GM12878 (cell line): Measurements from ENCODE around the gene SHPK.

Experiments
- ATF2 ChIP-seq: IDR thresholded peaks from 2 replicates; pipeline ENCODE4 v1.6.1; 2012; ENCODE audit warnings: low read length, inconsistent platforms
- CEBPB ChIP-seq, 2 experiments: fragments of 150-350 bp in 1 of 2; IDR thresholded peaks; 2 replicates each; pipeline ENCODE4 v1.6.1; 2012 to 2014; ENCODE audit warnings: low read depth in 2 of 2, low read length in 2 of 2, borderline replicate concordance in 1 of 2, inconsistent platforms in 1 of 2
- CHD2 ChIP-seq: IDR thresholded peaks from 2 replicates; pipeline ENCODE4 v1.6.1; 2011; ENCODE audit warnings: low read depth, low read length, improper control_type of control experiment, borderline replicate concordance
- CTCF ChIP-seq, 3 experiments: IDR thresholded peaks in 2 of 3; conservative IDR thresholded peaks in 1 of 3; 2 replicates each; pipeline ENCODE4 v1.5.1; 2011; ENCODE audit warnings: low read depth in 3 of 3, low read length in 3 of 3, mild to moderate bottlenecking in 3 of 3, control low read depth in 2 of 3, moderate library complexity in 2 of 3, inconsistent platforms in 1 of 3, mixed read lengths in 1 of 3; ENCODE audit not compliant: control insufficient read depth in 2 of 3, insufficient read depth in 1 of 3; ENCODE audit errors: extremely low read depth in 1 of 3
- DPF2 ChIP-seq: fragments of 450-650 bp; IDR thresholded peaks from 2 replicates; pipeline ENCODE4 v1.6.1; 2017; ENCODE audit warnings: mild to moderate bottlenecking
- EP300 ChIP-seq, 2 experiments: fragments of 150-350 bp in 1 of 2; IDR thresholded peaks; 2 replicates each; pipeline ENCODE4 v1.6.1; 2011 to 2012; ENCODE audit warnings: low read depth in 2 of 2, low read length in 2 of 2, borderline replicate concordance in 1 of 2, improper control_type of control experiment in 1 of 2, inconsistent platforms in 1 of 2; ENCODE audit not compliant: control insufficient read depth in 1 of 2
- JUND ChIP-seq: IDR thresholded peaks from 2 replicates; pipeline ENCODE4 v1.6.1; 2012; ENCODE audit warnings: low read depth, mild to moderate bottlenecking, low read length, improper control_type of control experiment, moderate library complexity
- MXI1 ChIP-seq: fragments of 150-350 bp; IDR thresholded peaks from 2 replicates; pipeline ENCODE4 v1.6.1; 2011; ENCODE audit warnings: low read depth, mild to moderate bottlenecking, inconsistent platforms, low read length, improper control_type of control experiment
- NR2F1 ChIP-seq: fragments of 450-650 bp; conservative IDR thresholded peaks from 2 replicates; pipeline ENCODE4 v1.6.1; 2017; ENCODE audit warnings: mild to moderate bottlenecking
- REST ChIP-seq: IDR thresholded peaks from 2 replicates; pipeline ENCODE4 v1.6.1; 2012; ENCODE audit warnings: mild to moderate bottlenecking, low read depth, low read length
- TAF1 ChIP-seq: IDR thresholded peaks from 2 replicates; pipeline ENCODE4 v1.6.1; 2011; ENCODE audit warnings: mild to moderate bottlenecking, low read depth, low read length, borderline replicate concordance
- YY1 ChIP-seq: IDR thresholded peaks from 2 replicates; pipeline ENCODE4 v1.6.1; 2011; ENCODE audit warnings: low read depth, mild to moderate bottlenecking, low read length

- TF ChIP-seq DPF2: no peak
- no peak for TF ChIP-seq EP300 (IDR thresholded peaks at IDR 0.05; ENCODE audit: borderline replicate concordance in 1 of 2, control insufficient read depth in 1 of 2, low read depth in 2 of 2, low read length in 2 of 2)
- no peak for TF ChIP-seq MXI1
- TF ChIP-seq CTCF (IDR thresholded peaks at IDR 0.05 in 2 of 3, conservative IDR thresholded peaks at IDR 0.05 in 1 of 3; ENCODE audit: control insufficient read depth in 2 of 3, extremely low read depth in 1 of 3, insufficient read depth in 1 of 3, low read depth in 3 of 3, low read length in 3 of 3): no peak
- no peak for TF ChIP-seq ATF2
- no peak for TF ChIP-seq YY1
- no peak for TF ChIP-seq TAF1
- no peak for TF ChIP-seq REST
- TF ChIP-seq CHD2: no peak
- no peak for TF ChIP-seq CEBPB (IDR thresholded peaks at IDR 0.05; ENCODE audit: borderline replicate concordance in 1 of 2, low read depth in 2 of 2, low read length in 2 of 2)
- no peak for TF ChIP-seq JUND
- TF ChIP-seq NR2F1: no peak
These were observed 45.5 kb upstream of the SHPK start for GRCh38 chr17:3681565-3681964.
